HEK293 (cell line): ENCODE measurements around the gene LRRC52.

Experiments
- CTCF ChIA-PET: fragments of 350-600 bp; formaldehyde crosslinking; extraction: SDS; loops from one replicate; lab custom pipeline; 2021; ENCODE audit warnings: antibody characterized with exemption; lab: Yijun Ruan, JAX
- POLR2A ChIA-PET: fragments of 300-600 bp; formaldehyde crosslinking; extraction: SDS; loops from one replicate; lab custom pipeline; 2020; ENCODE audit warnings: antibody characterized with exemption, inconsistent platforms; lab: Yijun Ruan, JAX
- H3K27ac ChIP-seq: fragments of 200-500 bp; sonication (Bioruptor generic); 2 replicates; pipeline ENCODE4 v1.5.1; 2014; ENCODE audit warnings: low read depth, low read length, control low read depth, inconsistent platforms; ENCODE audit errors: extremely low read depth
- H3K36me3 ChIP-seq, 2 experiments: fragments of 200-500 bp in 1 of 2; sonication (Bioruptor generic) in 1 of 2; 1 replicate in 1 of 2; 2 replicates in 1 of 2; pipeline ENCODE4 v1.5.1; 2014 to 2017; ENCODE audit warnings: inconsistent platforms in 2 of 2, low read length in 2 of 2; ENCODE audit not compliant: control insufficient read depth in 2 of 2, insufficient read depth in 1 of 2
- H3K4me1 ChIP-seq: fragments of 200-500 bp; sonication (Bioruptor generic); 2 replicates; pipeline ENCODE4 v1.5.1; 2014; ENCODE audit warnings: mild to moderate bottlenecking, low read length, inconsistent platforms; ENCODE audit not compliant: control insufficient read depth, insufficient read depth
- H3K4me3 ChIP-seq: 2 replicates; pipeline ENCODE4 v1.5.1; 2011; ENCODE audit warnings: low read depth, mild to moderate bottlenecking, control low read depth, low read length, moderate library complexity
- H3K9me3 ChIP-seq: fragments of 200-500 bp; sonication (Bioruptor generic); 2 replicates; pipeline ENCODE4 v1.5.1; 2014; ENCODE audit warnings: low read depth, low read length, inconsistent platforms; ENCODE audit not compliant: control insufficient read depth, insufficient read depth
- CTCF ChIP-seq: fragments of 450-650 bp; formaldehyde crosslinking; IDR thresholded peaks from 2 replicates; pipeline ENCODE4 v1.5.1; 2016; ENCODE audit warnings: missing biosample characterization, missing genetic modification characterization
- HOXC10 ChIP-seq: sonication (generic); formaldehyde crosslinking; IDR thresholded peaks from 2 replicates; pipeline ENCODE4 v1.8.1; 2023; ENCODE audit warnings: mild to moderate bottlenecking, missing genetic modification reagents
- KLF17 ChIP-seq: fragments of 450-650 bp; formaldehyde crosslinking; IDR thresholded peaks from 2 replicates; pipeline ENCODE4 v1.5.1; 2016; ENCODE audit warnings: missing biosample characterization, missing genetic modification characterization
- TRIM28 ChIP-seq: IDR thresholded peaks from 2 replicates; pipeline ENCODE4 v1.6.1; 2011; ENCODE audit warnings: low read length, control low read depth, borderline replicate concordance
- TSHZ1 ChIP-seq: fragments of 450-650 bp; formaldehyde crosslinking; IDR thresholded peaks from 2 replicates; pipeline ENCODE4 v1.5.1; 2016; ENCODE audit warnings: missing biosample characterization, missing genetic modification characterization, borderline replicate concordance
- ZBTB7A ChIP-seq: fragments of 450-650 bp; formaldehyde crosslinking; IDR thresholded peaks from 2 replicates; pipeline ENCODE4 v1.5.1; 2016; ENCODE audit warnings: low read depth, missing biosample characterization, missing genetic modification characterization
- ZNF155 ChIP-seq: fragments of 450-650 bp; formaldehyde crosslinking; IDR thresholded peaks from 2 replicates; pipeline ENCODE4 v1.5.1; 2016; ENCODE audit warnings: missing biosample characterization, missing genetic modification characterization
- ZNF202 ChIP-seq: fragments of 450-650 bp; formaldehyde crosslinking; IDR thresholded peaks from 2 replicates; pipeline ENCODE4 v1.5.1; 2016; ENCODE audit warnings: missing biosample characterization, missing genetic modification characterization, borderline replicate concordance
- ZNF23 ChIP-seq: fragments of 450-650 bp; formaldehyde crosslinking; IDR thresholded peaks from 2 replicates; pipeline ENCODE4 v1.5.1; 2016; ENCODE audit warnings: missing biosample characterization, missing genetic modification characterization, borderline replicate concordance
- ZNF248 ChIP-seq: fragments of 450-650 bp; formaldehyde crosslinking; IDR thresholded peaks from 2 replicates; pipeline ENCODE4 v1.5.1; 2017; ENCODE audit warnings: missing biosample characterization, missing genetic modification characterization
- ZNF433 ChIP-seq: fragments of 450-650 bp; formaldehyde crosslinking; IDR thresholded peaks from 2 replicates; pipeline ENCODE4 v1.5.1; 2016; ENCODE audit warnings: missing biosample characterization, missing genetic modification characterization, low read depth
- ZNF501 ChIP-seq: fragments of 450-650 bp; formaldehyde crosslinking; IDR thresholded peaks from 2 replicates; pipeline ENCODE4 v1.5.1; 2016; ENCODE audit warnings: missing biosample characterization, missing genetic modification characterization
- ZNF639 ChIP-seq: fragments of 450-650 bp; formaldehyde crosslinking; IDR thresholded peaks from 2 replicates; pipeline ENCODE4 v1.5.1; 2016; ENCODE audit warnings: missing biosample characterization, missing genetic modification characterization
- ZNF654 ChIP-seq: fragments of 450-650 bp; formaldehyde crosslinking; IDR thresholded peaks from 2 replicates; pipeline ENCODE4 v1.5.1; 2016; ENCODE audit warnings: low read depth, missing biosample characterization, missing genetic modification characterization
- ZNF660 ChIP-seq: fragments of 450-650 bp; IDR thresholded peaks from 2 replicates; pipeline ENCODE4 v1.5.1; 2018; ENCODE audit warnings: missing biosample characterization, mild to moderate bottlenecking, missing genetic modification characterization
- ZNF670 ChIP-seq: fragments of 450-650 bp; formaldehyde crosslinking; IDR thresholded peaks from 2 replicates; pipeline ENCODE4 v1.5.1; 2016; ENCODE audit warnings: missing biosample characterization, missing genetic modification characterization, low read depth
- ZNF830 ChIP-seq: fragments of 450-650 bp; IDR thresholded peaks from 2 replicates; pipeline ENCODE4 v1.5.0; 2018; ENCODE audit warnings: missing biosample characterization, missing genetic modification characterization, low read depth, mild to moderate bottlenecking, moderate library complexity
- ZNF837 ChIP-seq: fragments of 450-650 bp; formaldehyde crosslinking; IDR thresholded peaks from 2 replicates; pipeline ENCODE4 v1.5.1; 2016; ENCODE audit warnings: missing biosample characterization, missing genetic modification characterization

LRRC52 gene

GRCh38 chr1:165576536-165576935, 32.7 kb downstream of the LRRC52 start:
- Histone ChIP-seq H3K9me3 (no peaks in the 10 kb centered on the region), H3K27ac (no peak overlapping the region), H3K4me1 (no peaks in the 10 kb centered on the region), H3K4me3 (no peak overlapping the region), H3K36me3 (no peaks in the 10 kb centered on the region)
- ChIA-PET CTCF (interaction anchor here (0.6 to 3.4 kb wide), 4 partner anchors 16 to 856 kb away, joined by 3 to 13 read pairs (median 4); no protein-coding TSS in a partner anchor), POLR2A (no interaction called here)
- TF ChIP-seq CTCF (tag by site-specific recombination) (no peak), ZNF830 (tag by site-specific recombination) (no peak), ZNF501 (no peak), TRIM28 (no peak), ZNF837 (tag by site-specific recombination) (no peak)

- H3K27ac ChIP-seq, result no peak overlapping the region
- no peak for TF ChIP-seq ZNF155 (tag by site-specific recombination)
- no peak for TF ChIP-seq HOXC10 (CRISPR knock-in tag)
- no peak for TF ChIP-seq ZNF670 (tag by site-specific recombination)
- TF ChIP-seq ZNF660 (tag by site-specific recombination), result no peak
- no peak for TF ChIP-seq ZNF654 (tag by site-specific recombination)
- TF ChIP-seq ZNF639 (tag by site-specific recombination), result no peak
- no peak for TF ChIP-seq ZBTB7A (tag by site-specific recombination)
- no peak for TF ChIP-seq ZNF248 (tag by site-specific recombination)
- TF ChIP-seq ZNF23 (tag by site-specific recombination), result no peak
- TF ChIP-seq ZNF433 (tag by site-specific recombination), result no peak
- TF ChIP-seq KLF17, result no peak
- no peak for TF ChIP-seq TSHZ1 (tag by site-specific recombination)
- no peak for TF ChIP-seq ZNF202 (tag by site-specific recombination)
- ChIA-PET CTCF (interaction anchor here (1.0 to 3.4 kb wide), 4 partner anchors 15 to 184 kb away, joined by 4 to 13 read pairs (median 4); no protein-coding TSS in a partner anchor), POLR2A (no interaction called here)
- H3K36me3 ChIP-seq, result no peaks in the 10 kb centered on the region
- H3K4me1 ChIP-seq, result no peaks in the 10 kb centered on the region
- no peaks in the 10 kb centered on the region for H3K9me3 ChIP-seq
- no peak overlapping the region for H3K4me3 ChIP-seq
Observed at GRCh38 chr1:165577707-165578106, 33.9 kb downstream of the LRRC52 start.
